Mammary epithelial cell (primary cell): ENCODE results near the gene NEK5.

Source experiments
- EZH2 ChIP-seq: IDR thresholded peaks from 2 replicates; pipeline ENCODE4 v1.6.1; 2012; ENCODE audit warnings: low read length, inconsistent platforms, borderline replicate concordance
- TF ChIP-seq, protein P1 (sequence below), 2 donors: IDR thresholded peaks in 1 of 2; conservative IDR thresholded peaks in 1 of 2; 2 replicates each; pipeline ENCODE4 v1.5.1; 2011 to 2012; ENCODE audit warnings: inconsistent platforms in 2 of 2, low read length in 2 of 2, mild to moderate bottlenecking in 2 of 2, control low read depth in 1 of 2, low read depth in 1 of 2; ENCODE audit not compliant: insufficient read depth in 1 of 2; ENCODE audit errors: extremely low read depth in 1 of 2

DNA sequence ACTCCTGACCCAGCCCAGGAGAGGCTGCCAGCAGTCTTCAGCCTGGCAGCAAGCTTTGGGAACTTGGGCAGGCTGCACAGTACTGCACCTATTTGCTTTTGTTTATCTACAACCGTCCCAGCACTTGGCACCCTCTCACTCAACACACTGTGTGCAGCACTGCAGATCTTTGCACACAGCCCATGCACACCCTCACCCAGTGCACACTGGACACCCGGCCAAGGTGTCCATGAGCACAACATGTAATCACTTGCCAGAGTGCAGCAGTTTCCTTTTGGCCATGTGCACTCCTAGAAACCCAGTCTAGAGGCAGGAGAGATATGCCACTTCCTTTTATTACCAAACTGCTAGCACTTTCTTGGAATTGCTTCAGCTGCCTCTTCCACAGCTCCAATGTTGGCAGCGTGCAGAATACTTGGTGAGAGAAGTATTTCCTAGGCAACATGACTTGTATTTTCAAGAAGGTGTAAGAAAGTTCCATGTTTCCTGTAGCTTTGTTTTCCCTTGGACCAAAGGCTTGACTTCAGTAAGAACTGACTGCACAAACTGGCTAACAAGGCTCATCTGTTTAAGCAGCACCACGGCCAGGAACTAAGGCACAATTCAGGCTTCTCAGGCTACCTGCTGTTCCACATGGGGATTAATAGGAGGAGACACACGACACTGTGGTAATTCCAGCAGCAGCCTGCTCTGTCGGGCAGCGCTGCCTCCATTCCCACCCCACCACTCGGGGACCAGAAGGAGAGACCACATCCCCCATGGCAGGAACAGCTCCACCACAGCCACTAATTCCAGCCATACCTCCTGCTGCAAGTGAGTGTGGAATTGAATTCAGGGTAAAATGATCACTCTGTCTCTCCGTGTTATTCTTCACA is 133.0 kb downstream of the NEK5 start:
- TF ChIP-seq, protein P1, sequence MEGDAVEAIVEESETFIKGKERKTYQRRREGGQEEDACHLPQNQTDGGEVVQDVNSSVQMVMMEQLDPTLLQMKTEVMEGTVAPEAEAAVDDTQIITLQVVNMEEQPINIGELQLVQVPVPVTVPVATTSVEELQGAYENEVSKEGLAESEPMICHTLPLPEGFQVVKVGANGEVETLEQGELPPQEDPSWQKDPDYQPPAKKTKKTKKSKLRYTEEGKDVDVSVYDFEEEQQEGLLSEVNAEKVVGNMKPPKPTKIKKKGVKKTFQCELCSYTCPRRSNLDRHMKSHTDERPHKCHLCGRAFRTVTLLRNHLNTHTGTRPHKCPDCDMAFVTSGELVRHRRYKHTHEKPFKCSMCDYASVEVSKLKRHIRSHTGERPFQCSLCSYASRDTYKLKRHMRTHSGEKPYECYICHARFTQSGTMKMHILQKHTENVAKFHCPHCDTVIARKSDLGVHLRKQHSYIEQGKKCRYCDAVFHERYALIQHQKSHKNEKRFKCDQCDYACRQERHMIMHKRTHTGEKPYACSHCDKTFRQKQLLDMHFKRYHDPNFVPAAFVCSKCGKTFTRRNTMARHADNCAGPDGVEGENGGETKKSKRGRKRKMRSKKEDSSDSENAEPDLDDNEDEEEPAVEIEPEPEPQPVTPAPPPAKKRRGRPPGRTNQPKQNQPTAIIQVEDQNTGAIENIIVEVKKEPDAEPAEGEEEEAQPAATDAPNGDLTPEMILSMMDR (conservative IDR thresholded peaks at IDR 0.05 in 1 of 2, IDR thresholded peaks at IDR 0.05 in 1 of 2; ENCODE audit: extremely low read depth in 1 of 2, insufficient read depth in 1 of 2, low read depth in 1 of 2, low read length in 2 of 2): peak in 1 of 2 donors; percentile 32
- no peak for TF ChIP-seq EZH2
